Prostate gland (tissue), 2 donors: Measurements from ENCODE around the gene CD101.

Experiments used
- POLR2A ChIP-seq: fragments of 450-650 bp; IDR thresholded peaks from one replicate; pipeline ENCODE4 v1.6.1; 2016; ENCODE audit warnings: antibody characterized with exemption, mild to moderate bottlenecking
- TF ChIP-seq, protein P1 (sequence below), 4 experiments: fragments of 200-600 bp in 2 of 4; fragments of 450-650 bp in 2 of 4; sonication (generic) in 2 of 4; IDR thresholded peaks; 1 replicate in 3 of 4; 2 replicates in 1 of 4; pipeline ENCODE4 v1.5.1; 2016 to 2019; ENCODE audit warnings: antibody characterized with exemption in 4 of 4, mild to moderate bottlenecking in 2 of 4, moderate library complexity in 2 of 4

DNA sequence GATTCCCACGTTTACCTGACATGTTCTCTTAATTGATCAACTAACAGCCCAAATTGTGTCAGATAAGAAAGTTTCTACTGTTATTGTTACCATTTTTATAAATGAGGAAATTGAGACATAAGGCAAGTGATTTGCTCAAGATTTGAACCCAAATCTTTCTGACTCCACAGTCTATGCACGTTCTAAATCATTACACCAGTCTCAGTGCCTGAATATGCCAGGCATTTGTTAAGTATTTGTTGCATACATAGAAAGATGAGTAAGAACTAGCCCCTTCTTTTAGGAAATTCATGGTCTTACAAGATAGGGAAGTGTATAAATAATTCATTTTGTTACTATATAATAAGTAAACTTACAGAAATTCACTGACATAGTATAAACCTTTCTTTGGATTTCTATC lies 7.1 kb upstream of the CD101 start:
- TF ChIP-seq, protein P1, sequence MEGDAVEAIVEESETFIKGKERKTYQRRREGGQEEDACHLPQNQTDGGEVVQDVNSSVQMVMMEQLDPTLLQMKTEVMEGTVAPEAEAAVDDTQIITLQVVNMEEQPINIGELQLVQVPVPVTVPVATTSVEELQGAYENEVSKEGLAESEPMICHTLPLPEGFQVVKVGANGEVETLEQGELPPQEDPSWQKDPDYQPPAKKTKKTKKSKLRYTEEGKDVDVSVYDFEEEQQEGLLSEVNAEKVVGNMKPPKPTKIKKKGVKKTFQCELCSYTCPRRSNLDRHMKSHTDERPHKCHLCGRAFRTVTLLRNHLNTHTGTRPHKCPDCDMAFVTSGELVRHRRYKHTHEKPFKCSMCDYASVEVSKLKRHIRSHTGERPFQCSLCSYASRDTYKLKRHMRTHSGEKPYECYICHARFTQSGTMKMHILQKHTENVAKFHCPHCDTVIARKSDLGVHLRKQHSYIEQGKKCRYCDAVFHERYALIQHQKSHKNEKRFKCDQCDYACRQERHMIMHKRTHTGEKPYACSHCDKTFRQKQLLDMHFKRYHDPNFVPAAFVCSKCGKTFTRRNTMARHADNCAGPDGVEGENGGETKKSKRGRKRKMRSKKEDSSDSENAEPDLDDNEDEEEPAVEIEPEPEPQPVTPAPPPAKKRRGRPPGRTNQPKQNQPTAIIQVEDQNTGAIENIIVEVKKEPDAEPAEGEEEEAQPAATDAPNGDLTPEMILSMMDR (IDR thresholded peaks at IDR 0.05), result no peak
- no peak for TF ChIP-seq POLR2A
